GM19328 (cell line): ENCODE data around the gene ELOVL1.
"Not testable (repeated sequence)": the region's sequence is repeated elsewhere in the genome, so short reads cannot be mapped to it uniquely, and the experiment has no call there.

Source experiments
- ATAC-seq: cut with Tn5 transposase; IDR thresholded peaks from one replicate; pipeline ENCODE4 v1.9.1; 2021; ENCODE audit warnings: mild to moderate bottlenecking, moderate library complexity; ENCODE audit not compliant: unreplicated experiment

Gene ELOVL1

GRCh38 chr1:43382027-43382779 is 14.4 kb upstream of the ELOVL1 start:
- no peak for ATAC-seq

GRCh38 chr1:43381612-43382011 is 13.8 kb upstream of the ELOVL1 start:
- no peak for ATAC-seq

- no peak for ATAC-seq
Observed at GRCh38 chr1:43379476-43379875, 11.7 kb upstream of the ELOVL1 start.

GRCh38 chr1:43377831-43378230 is 10.0 kb upstream of the ELOVL1 start:
- no peak for ATAC-seq

GRCh38 chr1:43376723-43377235 is 9.0 kb upstream of the ELOVL1 start:
- no peak for ATAC-seq

GRCh38 chr1:43373066-43373940 is 5.5 kb upstream of the ELOVL1 start:
- no peak for ATAC-seq

GRCh38 chr1:43372172-43372571 is 4.4 kb upstream of the ELOVL1 start:
- no peak for ATAC-seq

GRCh38 chr1:43370564-43370963 is 2.8 kb upstream of the ELOVL1 start:
- no peak for ATAC-seq

- not testable (repeated sequence) for ATAC-seq
Observed at GRCh38 chr1:43369779-43370178, 2.0 kb upstream of the ELOVL1 start.

- ATAC-seq = no peak
Observed at GRCh38 chr1:43368646-43369020, 822 bp upstream of the ELOVL1 start.

- ATAC-seq = peak; percentile 47
Observed at GRCh38 chr1:43367026-43367903, 546 bp downstream of the ELOVL1 start.

- ATAC-seq = no peak
Observed at GRCh38 chr1:43366601-43367025, 1.2 kb downstream of the ELOVL1 start.

GRCh38 chr1:43366179-43366578 is 1.6 kb downstream of the ELOVL1 start:
- no peak for ATAC-seq

GRCh38 chr1:43365678-43366077 is 2.1 kb downstream of the ELOVL1 start:
- ATAC-seq = no peak

- no peak for ATAC-seq
Observed at GRCh38 chr1:43363935-43364525, 3.8 kb downstream of the ELOVL1 start.

- no peak for ATAC-seq
Observed at GRCh38 chr1:43363283-43363934, 4.4 kb downstream of the ELOVL1 start.

GRCh38 chr1:43360616-43361015 is 7.2 kb downstream of the ELOVL1 start:
- ATAC-seq = no peak

- no peak for ATAC-seq
Observed at GRCh38 chr1:43359696-43360095, 8.1 kb downstream of the ELOVL1 start.

- peak; percentile 93 for ATAC-seq
Observed at GRCh38 chr1:43358746-43359693, 8.8 kb downstream of the ELOVL1 start, which contains the start of gene CDC20. CDC20 (plus strand) TSS chr1:43358981; CDS start chr1:43359216, 235 bp downstream.
